ENCODE measurements around the gene GOLIM4.

DNA sequence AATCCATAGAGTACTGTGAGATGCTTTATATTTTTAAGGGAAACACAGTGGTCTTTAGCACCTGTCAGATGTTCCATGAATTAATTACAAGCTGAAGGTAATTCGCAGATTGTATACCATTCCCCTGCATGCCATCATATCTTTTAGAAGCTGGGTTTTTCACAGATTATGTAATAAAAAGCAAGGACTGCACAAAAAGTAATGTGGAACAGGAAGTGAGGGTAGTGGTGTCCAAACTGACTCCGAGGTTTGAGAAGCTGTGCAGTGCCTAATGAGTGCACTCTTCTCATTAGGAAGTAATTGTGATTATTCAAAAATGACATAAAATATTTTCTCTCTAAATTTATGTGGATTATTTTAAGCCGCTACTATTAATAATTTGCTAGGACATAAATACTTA is 123.2 kb downstream of the GOLIM4 start:
- TF ChIP-seq CTCF (conservative IDR thresholded peaks at IDR 0.05; ENCODE audit: low read depth, low read length) (no peak), EZH2 (IDR thresholded peaks at IDR 0.05; ENCODE audit: borderline replicate concordance, low read depth, low read length, poor library complexity, severe bottlenecking) (no peak)

All from A673 (cell line).